GM18526 (cell line): Measurements from ENCODE around the gene APOB.

Source experiments
- POLR2A ChIP-seq: IDR thresholded peaks from 3 replicates; pipeline ENCODE4 v1.6.1; 2011; ENCODE audit not compliant: insufficient read length; ENCODE audit errors: extremely low read depth

APOB gene

GRCh38 chr2:21030983-21031968 lies 12.6 kb downstream of the APOB start:
- TF ChIP-seq POLR2A, result no peak

DNA sequence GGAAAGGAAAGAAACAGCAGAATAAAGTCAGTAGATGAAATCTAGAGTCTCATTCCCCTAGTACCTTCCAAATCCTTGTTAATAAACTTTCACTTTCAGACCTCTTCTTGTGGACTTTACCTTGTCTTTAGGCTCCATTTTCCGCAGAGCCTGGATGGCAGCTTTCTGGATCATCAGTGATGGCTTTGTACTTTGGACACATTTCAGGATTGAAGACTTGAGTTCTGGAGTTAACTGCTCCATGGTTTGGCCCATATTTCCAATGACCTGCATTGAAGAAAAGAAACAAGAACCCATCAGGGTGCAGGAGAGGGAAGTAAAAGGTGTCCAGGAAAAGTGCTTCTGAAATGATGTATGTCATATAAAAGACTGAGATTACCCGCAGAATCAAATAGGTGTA lies 14.4 kb downstream of the APOB start:
- no peak for TF ChIP-seq POLR2A

- TF ChIP-seq POLR2A, result no peak
Observed at GRCh38 chr2:21028021-21028947, 15.6 kb downstream of the APOB start.

- TF ChIP-seq POLR2A, result no peak
Observed at GRCh38 chr2:21026479-21027282, 17.2 kb downstream of the APOB start.

DNA sequence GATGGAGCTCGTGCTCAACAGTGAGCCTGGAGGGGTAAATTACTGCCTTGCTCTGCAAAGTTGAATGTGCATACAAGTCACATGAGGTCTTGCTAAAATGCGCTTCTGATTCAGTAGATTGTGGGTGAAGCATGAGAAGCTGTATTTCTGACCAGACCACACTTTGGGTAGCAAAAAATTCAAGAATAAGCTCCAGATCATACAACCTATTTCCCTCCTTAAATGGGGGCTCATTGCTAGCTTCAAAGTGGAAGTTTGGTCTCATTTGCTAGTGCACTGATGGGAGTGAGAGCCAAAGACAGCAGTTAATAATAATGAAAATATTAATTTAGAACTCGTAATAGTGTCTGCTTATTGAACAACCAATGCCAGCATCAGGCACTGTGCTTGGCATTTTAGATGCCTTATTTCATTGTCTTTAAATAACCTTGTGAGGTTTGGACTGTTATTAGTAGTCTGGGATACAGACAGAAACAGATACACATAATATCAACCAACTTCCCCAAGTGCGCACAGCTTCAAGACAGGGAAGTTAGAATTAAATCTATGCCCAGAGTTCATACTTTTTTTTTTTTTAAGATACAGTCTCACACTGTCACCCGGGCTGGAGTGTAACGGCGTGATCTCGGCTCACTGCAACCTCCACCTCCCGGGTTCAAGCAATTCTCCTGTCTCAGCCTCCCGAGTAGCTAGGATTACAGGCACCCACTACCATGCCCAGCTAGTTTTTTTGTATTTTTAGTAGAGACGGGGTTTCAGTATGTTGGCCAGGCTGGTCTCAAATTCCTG lies 18.0 kb downstream of the APOB start:
- no peak for TF ChIP-seq POLR2A

DNA sequence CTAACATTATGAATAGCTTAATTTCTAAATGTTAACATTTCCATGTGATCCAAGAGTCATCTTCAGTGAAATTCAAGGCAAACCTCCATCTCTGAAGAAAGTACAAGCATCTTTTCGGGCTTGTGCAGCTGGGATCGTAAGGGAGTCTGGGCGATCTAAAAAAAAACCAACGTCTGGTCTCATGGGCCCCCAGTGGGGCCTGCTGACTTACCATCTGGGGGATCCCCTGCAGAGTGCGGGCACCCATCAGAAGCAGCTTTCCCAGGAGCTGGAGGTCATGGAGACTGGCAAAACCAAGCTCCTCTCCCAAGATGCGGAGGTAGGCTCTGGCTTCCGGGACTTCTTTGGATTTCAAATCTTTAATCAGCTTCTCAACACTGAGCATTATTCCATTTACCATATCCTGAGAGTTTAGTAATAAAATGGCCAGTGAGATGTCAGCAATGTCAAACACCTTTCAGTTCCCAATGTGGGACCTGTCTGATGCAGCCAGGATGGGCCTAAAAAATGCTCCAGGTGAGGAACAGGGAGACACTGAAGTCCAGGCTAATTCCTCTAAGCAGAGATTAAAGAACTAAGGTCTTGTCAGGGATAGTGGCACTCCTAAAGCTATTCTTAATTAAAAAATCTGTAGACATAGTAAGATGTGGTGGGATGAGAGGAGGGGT lies 19.0 kb downstream of the APOB start:
- TF ChIP-seq POLR2A, result no peak

DNA sequence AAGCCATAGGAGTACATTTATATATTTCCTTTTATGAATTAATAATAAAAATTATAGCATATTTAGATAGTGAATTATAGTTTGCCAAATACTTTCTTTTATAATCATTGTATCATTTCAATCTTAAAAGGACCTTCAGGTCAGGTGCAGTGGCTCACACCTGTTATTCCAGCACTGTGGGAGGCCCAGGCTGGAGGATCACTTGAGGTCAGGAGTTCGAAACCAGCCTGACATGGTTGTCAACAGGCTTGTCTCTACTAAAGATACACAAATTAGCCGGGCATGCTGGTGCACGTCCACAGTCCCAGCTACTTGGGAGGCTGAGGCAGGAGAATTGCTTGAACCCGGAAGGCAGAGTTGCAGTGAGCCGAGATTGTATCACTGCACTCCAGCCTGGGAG lies 19.7 kb downstream of the APOB start:
- TF ChIP-seq POLR2A, result no peak

GRCh38 chr2:21023419-21024181 lies 20.3 kb downstream of the APOB start:
- no peak for TF ChIP-seq POLR2A

DNA sequence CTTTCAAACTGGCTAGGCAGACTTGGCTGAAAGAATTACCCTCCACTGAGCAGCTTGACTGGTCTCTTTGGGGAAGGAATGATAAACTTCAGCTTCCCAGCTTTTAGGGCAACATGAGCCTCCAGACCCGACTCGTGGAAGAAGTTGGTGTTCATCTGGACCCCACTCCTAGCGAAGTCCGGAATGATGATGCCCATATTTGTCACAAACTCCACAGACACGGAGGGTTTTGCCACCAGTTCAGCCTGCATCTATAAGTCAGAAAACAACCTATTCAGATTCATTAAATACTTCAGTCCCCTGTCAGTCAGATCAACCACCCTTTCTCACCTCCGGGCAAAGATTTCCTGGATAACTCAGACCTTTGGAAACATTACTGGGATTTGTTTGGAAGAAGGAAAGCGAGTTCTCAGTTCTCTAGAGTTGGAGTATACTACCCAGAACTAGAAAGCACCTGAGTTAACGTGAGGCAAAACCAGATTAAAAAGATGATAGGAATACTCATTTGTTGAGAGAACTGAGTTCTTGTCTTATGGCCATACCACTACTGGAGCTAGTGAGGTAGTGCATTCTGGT lies 21.0 kb downstream of the APOB start:
- TF ChIP-seq POLR2A, result no peak

- no peak for TF ChIP-seq POLR2A
Observed at GRCh38 chr2:21021430-21021829, 22.4 kb downstream of the APOB start.

- TF ChIP-seq POLR2A, result no peak
Observed at GRCh38 chr2:21020668-21021288, 23.1 kb downstream of the APOB start.

- TF ChIP-seq POLR2A, result no peak
Observed at GRCh38 chr2:21020031-21020667, 23.7 kb downstream of the APOB start.
